Measurements from ENCODE around the gene IQCE.

IQCE gene

GRCh38 chr7:2660359-2661095, 101.7 kb downstream of the IQCE start:
- in situ Hi-C loops (cut with MboI; ENCODE audit: low sequenced_read_pairs) = no loop called here

GRCh38 chr7:2661096-2661449, 102.3 kb downstream of the IQCE start:
- in situ Hi-C loops (cut with MboI; ENCODE audit: low sequenced_read_pairs) = no loop called here

GRCh38 chr7:2661602-2662272, 103.0 kb downstream of the IQCE start:
- in situ Hi-C loops (cut with MboI; ENCODE audit: low sequenced_read_pairs) = no loop called here

- in situ Hi-C loops (cut with MboI; ENCODE audit: low sequenced_read_pairs) = no loop called here
These were observed 103.7 kb downstream of the IQCE start for GRCh38 chr7:2662273-2663120.

GRCh38 chr7:2663121-2663886, 104.5 kb downstream of the IQCE start:
- in situ Hi-C loops (cut with MboI; ENCODE audit: low sequenced_read_pairs) = no loop called here

GRCh38 chr7:2663960-2664359, 105.2 kb downstream of the IQCE start:
- in situ Hi-C loops (cut with MboI; ENCODE audit: low sequenced_read_pairs) = no loop called here
